B cell (primary cell): Measurements from ENCODE around the gene TSSC4. TPM values are rescaled to one million over a fixed set of nuclear protein-coding genes. Genes with fewer than 3 reads are reported as not detected.

Source experiments
- ATAC-seq: fragments of 200-7000 bp; cut with Tn5 transposase; one replicate; pipeline ENCODE4 v1.10.0; 2021; ENCODE audit warnings: low read depth, mild to moderate bottlenecking, moderate number of reproducible peaks, moderate library complexity
- CTCF ChIA-PET: fragments of 350-600 bp; sonication (Branson Sonifier 250); formaldehyde crosslinking; loops from one replicate; lab custom pipeline; 2021; ENCODE audit warnings: antibody characterized with exemption, inconsistent platforms; lab: Charles Lee
- POLR2A ChIA-PET: fragments of 350-600 bp; sonication (Branson Sonifier 250); formaldehyde crosslinking; loops from one replicate; lab custom pipeline; 2021; ENCODE audit warnings: antibody characterized with exemption; lab: Charles Lee
- DNase-seq: peaks from one replicate; pipeline ENCODE4 v3.0.0; 2013
- H2AFZ ChIP-seq: 2 replicates; pipeline ENCODE4 v1.6.1; 2012; ENCODE audit warnings: mild to moderate bottlenecking, low read depth, low read length; ENCODE audit not compliant: insufficient read depth, poor library complexity, severe bottlenecking
- H3K27ac ChIP-seq, 2 donors: 1 replicate in 1 of 2; 2 replicates in 1 of 2; pipeline ENCODE4 v1.5.1; 2012 to 2013; ENCODE audit warnings: low read length in 2 of 2, mild to moderate bottlenecking in 2 of 2, moderate library complexity in 1 of 2
- H3K27me3 ChIP-seq, 4 experiments: fragments of 200-600 bp in 1 of 4; sonication (generic) in 1 of 4; replicated peaks in 1 of 4; 1 replicate in 2 of 4; 2 replicates in 2 of 4; pipeline versions ENCODE4 v1.6.1 to v1.7.0; 2013 to 2016; ENCODE audit warnings: low read length in 3 of 4, mild to moderate bottlenecking in 2 of 4, mixed read lengths in 1 of 4, moderate library complexity in 1 of 4; ENCODE audit not compliant: insufficient read depth in 4 of 4, control insufficient read depth in 3 of 4; ENCODE audit errors: control extremely low read depth in 1 of 4
- H3K36me3 ChIP-seq, 2 experiments: replicated peaks in 1 of 2; 1 replicate in 1 of 2; 2 replicates in 1 of 2; pipeline versions ENCODE4 v1.6.1 to v1.7.1; 2013; ENCODE audit warnings: low read length in 1 of 2; ENCODE audit not compliant: insufficient read depth in 2 of 2, control insufficient read depth in 1 of 2; ENCODE audit errors: control extremely low read depth in 1 of 2, extremely low read depth in 1 of 2
- H3K4me1 ChIP-seq, 2 donors: fragments of 200-600 bp in 1 of 2; sonication (generic) in 1 of 2; 1 replicate in 1 of 2; 2 replicates in 1 of 2; pipeline versions ENCODE4 v1.5.1 to v1.6.1; 2013 to 2017; ENCODE audit warnings: low read length in 2 of 2; ENCODE audit not compliant: control insufficient read depth in 2 of 2, insufficient read depth in 2 of 2
- H3K4me2 ChIP-seq: replicated peaks from 2 replicates; pipeline ENCODE3; 2012; ENCODE audit warnings: mild to moderate bottlenecking, low read depth, low read length; ENCODE audit not compliant: poor library complexity, severe bottlenecking
- H3K4me3 ChIP-seq, 5 experiments: fragments of 200-600 bp in 1 of 5; sonication (generic) in 1 of 5; 1 replicate in 3 of 5; 2 replicates in 2 of 5; pipeline versions ENCODE4 v1.5.1 to v1.7.0; 2011 to 2016; ENCODE audit warnings: low read length in 4 of 5, mild to moderate bottlenecking in 4 of 5, low read depth in 2 of 5, control low read depth in 1 of 5, moderate library complexity in 1 of 5; ENCODE audit not compliant: insufficient read depth in 1 of 5; ENCODE audit errors: control extremely low read depth in 1 of 5, extremely low read depth in 1 of 5
- H3K79me2 ChIP-seq: fragments of 200-600 bp; sonication (generic); one replicate; pipeline ENCODE4 v1.6.0; 2016; ENCODE audit warnings: low read length; ENCODE audit not compliant: control insufficient read depth, insufficient read depth
- H3K9ac ChIP-seq: fragments of 200-600 bp; sonication (generic); 2 replicates; pipeline ENCODE4 v1.6.1; 2017; ENCODE audit warnings: mild to moderate bottlenecking, low read length, moderate library complexity
- H3K9me3 ChIP-seq, 3 donors: one replicate each; pipeline versions ENCODE4 v1.6.1 to v1.7.1; 2013; ENCODE audit warnings: low read length in 2 of 3; ENCODE audit not compliant: control insufficient read depth in 2 of 3, insufficient read depth in 1 of 3; ENCODE audit errors: control extremely low read depth in 1 of 3
- H4K20me1 ChIP-seq: 2 replicates; pipeline ENCODE4 v1.6.0; 2012; ENCODE audit warnings: mild to moderate bottlenecking, low read length; ENCODE audit not compliant: insufficient read depth, control insufficient read depth, poor library complexity, severe bottlenecking
- H3K27ac Mint-ChIP-seq: one replicate; pipeline ENCODE4 v1.8.0; 2021; ENCODE audit warnings: mixed read lengths
- H3K27me3 Mint-ChIP-seq: one replicate; pipeline ENCODE4 v1.8.0; 2021; ENCODE audit warnings: mixed read lengths
- H3K4me1 Mint-ChIP-seq: one replicate; pipeline ENCODE4 v1.8.0; 2021; ENCODE audit warnings: mixed read lengths
- H3K4me3 Mint-ChIP-seq: one replicate; pipeline ENCODE4 v1.8.0; 2021; ENCODE audit warnings: mixed read lengths
- H3K9me3 Mint-ChIP-seq: one replicate; pipeline ENCODE4 v1.8.0; 2022; ENCODE audit warnings: mixed read lengths; ENCODE audit not compliant: insufficient read depth
- EZH2 ChIP-seq: IDR thresholded peaks from 2 replicates; pipeline ENCODE4 v1.6.1; 2012; ENCODE audit warnings: borderline replicate concordance, low read depth, mild to moderate bottlenecking, moderate library complexity, low read length; ENCODE audit not compliant: insufficient read depth, poor library complexity, severe bottlenecking
- WGBS: methylation state at CpG from one replicate; pipeline ENCODE4 v1.1.5; 2013; ENCODE audit warnings: missing lambda C conversion rate; ENCODE audit not compliant: insufficient coverage; 5-methylcytosine and 5-hydroxymethylcytosine counted together
- intact Hi-C: fragments of 100-400 bp; cut with micrococcal nuclease; formaldehyde crosslinking; loops from one replicate; pipeline ENCODE4 v1.10.0; 2022
- polyA plus RNA-seq: library from polyadenylated mRNA; depleted of rRNA; stranded (reverse); fragments of >200 nt; gene quantifications from 2 replicates; pipeline ENCODE4 v1.2.3, GENCODE V29; 2012
- total RNA-seq, 2 donors: library from RNA; stranded (reverse); fragments of 120-200 nt in 1 of 2; gene quantifications; 1 replicate in 1 of 2; 2 replicates in 1 of 2; pipeline versions ENCODE4 v1.2.3 to v1.2.4, GENCODE V29; 2013 to 2022
- TF ChIP-seq, protein P1 (sequence below): fragments of 200-600 bp; IDR thresholded peaks from one replicate; pipeline ENCODE4 v1.8.0; 2022; ENCODE audit warnings: antibody characterized with exemption, mild to moderate bottlenecking

TSSC4 gene
- total and polyA plus RNA-seq, 2 donors (not counting 1 experiment from before 2014, with no cell fraction given): 49.4 to 57.5 TPM

DNA sequence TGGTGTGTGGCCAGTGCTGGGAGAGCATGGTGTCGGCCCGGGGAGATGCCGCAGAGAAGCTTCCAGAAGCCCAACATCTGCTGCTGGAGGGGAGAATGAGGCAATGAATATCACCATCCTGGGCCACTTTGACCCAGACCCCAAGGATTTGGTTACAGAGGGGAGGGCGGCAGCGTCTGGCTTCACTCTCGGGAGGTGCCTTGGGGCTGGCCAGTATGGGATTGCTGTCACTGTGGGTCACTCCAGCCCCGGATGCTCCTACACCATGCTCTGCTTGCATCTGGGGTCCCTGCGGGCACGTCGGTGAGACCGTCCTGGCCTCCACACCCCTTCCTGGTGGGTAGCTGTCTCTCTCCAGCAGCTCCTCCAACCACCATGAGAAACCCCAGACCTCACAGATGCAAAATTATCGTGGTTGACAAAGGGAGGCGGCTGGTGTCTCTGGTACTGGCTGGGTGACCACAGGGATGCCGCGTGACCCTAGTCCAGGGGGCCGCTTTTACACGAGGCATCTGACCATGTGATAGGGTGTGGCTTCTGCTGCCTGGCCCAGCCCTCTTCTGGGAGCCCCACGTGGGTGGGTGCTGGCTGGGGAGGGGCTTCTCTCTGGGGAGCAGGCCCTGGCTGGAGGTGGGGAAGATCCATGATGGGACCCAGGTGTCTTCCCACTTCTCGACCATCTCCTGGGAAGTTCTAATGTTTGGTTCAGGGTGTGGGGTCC is 49.9 kb downstream of the TSSC4 start:
- H3K27ac Mint-ChIP-seq: no peak overlapping the region
- Histone ChIP-seq H3K27ac (no peak overlapping the region), H3K9me3 (peaks cover 0 to 6% (median 3%) of the 10 kb centered on the region in 3 donors), H2AFZ (no peak overlapping the region), H3K9ac (no peak overlapping the region), H4K20me1 (peaks cover 63% of the 10 kb centered on the region), H3K4me3 (no peak overlapping the region), H3K27me3 (peaks cover 0 to 5% (median 0%) of the 10 kb centered on the region in 4 experiments), H3K36me3 (no peaks in the 10 kb centered on the region), H3K4me1 (peaks cover 29 to 38% of the 10 kb centered on the region in 2 donors), H3K79me2 (peaks cover 73% of the 10 kb centered on the region), H3K4me2 (no peak overlapping the region)
- no peaks in the 10 kb centered on the region for H3K9me3 Mint-ChIP-seq
- intact Hi-C loops: no loop called here
- WGBS: 84% methylated on average over 19 of the region's 19 CpGs
- H3K27me3 Mint-ChIP-seq: no peaks in the 10 kb centered on the region
- TF ChIP-seq, protein P1, sequence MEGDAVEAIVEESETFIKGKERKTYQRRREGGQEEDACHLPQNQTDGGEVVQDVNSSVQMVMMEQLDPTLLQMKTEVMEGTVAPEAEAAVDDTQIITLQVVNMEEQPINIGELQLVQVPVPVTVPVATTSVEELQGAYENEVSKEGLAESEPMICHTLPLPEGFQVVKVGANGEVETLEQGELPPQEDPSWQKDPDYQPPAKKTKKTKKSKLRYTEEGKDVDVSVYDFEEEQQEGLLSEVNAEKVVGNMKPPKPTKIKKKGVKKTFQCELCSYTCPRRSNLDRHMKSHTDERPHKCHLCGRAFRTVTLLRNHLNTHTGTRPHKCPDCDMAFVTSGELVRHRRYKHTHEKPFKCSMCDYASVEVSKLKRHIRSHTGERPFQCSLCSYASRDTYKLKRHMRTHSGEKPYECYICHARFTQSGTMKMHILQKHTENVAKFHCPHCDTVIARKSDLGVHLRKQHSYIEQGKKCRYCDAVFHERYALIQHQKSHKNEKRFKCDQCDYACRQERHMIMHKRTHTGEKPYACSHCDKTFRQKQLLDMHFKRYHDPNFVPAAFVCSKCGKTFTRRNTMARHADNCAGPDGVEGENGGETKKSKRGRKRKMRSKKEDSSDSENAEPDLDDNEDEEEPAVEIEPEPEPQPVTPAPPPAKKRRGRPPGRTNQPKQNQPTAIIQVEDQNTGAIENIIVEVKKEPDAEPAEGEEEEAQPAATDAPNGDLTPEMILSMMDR: no peak
- no peak for TF ChIP-seq EZH2
- DNase-seq (no peak), ATAC-seq (no peak)
- CTCF ChIA-PET: interaction anchor here (1.2 kb wide), 1 partner anchor 439 kb away, joined by 3 read pairs; no protein-coding TSS in a partner anchor
- no peak overlapping the region for H3K4me3 Mint-ChIP-seq
- POLR2A ChIA-PET: no interaction called here
- peaks cover 21% of the 10 kb centered on the region for H3K4me1 Mint-ChIP-seq

DNA sequence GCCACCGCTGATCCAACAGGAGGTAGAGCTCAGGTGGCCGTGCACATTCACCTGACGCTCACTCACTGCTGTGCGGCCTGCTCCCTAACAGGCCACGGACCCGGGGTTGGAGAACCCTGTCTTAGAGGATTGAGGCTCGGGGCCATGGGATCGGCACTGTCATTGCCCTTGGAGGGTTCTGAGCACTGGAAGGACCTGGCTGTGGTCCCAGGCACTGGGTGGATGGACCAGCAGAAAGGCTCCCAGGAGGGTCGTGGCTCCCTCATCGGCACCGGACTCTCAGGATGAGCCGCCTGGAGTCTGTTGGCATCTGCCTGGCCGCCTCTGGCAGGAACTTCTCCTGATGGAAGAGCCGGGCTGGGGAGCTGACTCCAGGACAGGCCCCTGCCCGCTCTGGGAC is 50.8 kb downstream of the TSSC4 start:
- ATAC-seq (no peak), DNase-seq (no peak)
- POLR2A ChIA-PET: no interaction called here
- Histone ChIP-seq H4K20me1 (peaks cover 63% of the 10 kb centered on the region), H3K36me3 (no peaks in the 10 kb centered on the region), H3K4me1 (peaks cover 20 to 30% of the 10 kb centered on the region in 2 donors), H3K9ac (no peak overlapping the region), H3K9me3 (peaks cover 0 to 6% (median 3%) of the 10 kb centered on the region in 3 donors), H2AFZ (no peak overlapping the region), H3K4me2 (no peak overlapping the region), H3K27me3 (no peaks in the 10 kb centered on the region), H3K4me3 (no peak overlapping the region), H3K79me2 (peaks cover 70% of the 10 kb centered on the region), H3K27ac (no peak overlapping the region)
- no peak overlapping the region for H3K4me3 Mint-ChIP-seq
- TF ChIP-seq, protein P1: no peak
- no peak for TF ChIP-seq EZH2
- H3K27ac Mint-ChIP-seq: no peak overlapping the region
- WGBS: 97% methylated on average over 15 of the region's 15 CpGs
- no peaks in the 10 kb centered on the region for H3K27me3 Mint-ChIP-seq
- intact Hi-C loops: no loop called here
- CTCF ChIA-PET: interaction anchor here (1.3 kb wide), 1 partner anchor 30 kb away, joined by 4 read pairs; no protein-coding TSS in a partner anchor
- no peaks in the 10 kb centered on the region for H3K9me3 Mint-ChIP-seq
- peaks cover 15% of the 10 kb centered on the region for H3K4me1 Mint-ChIP-seq
